ENCODE results near the gene COQ10B. TPM values are rescaled to one million over a fixed set of nuclear protein-coding genes. Genes with fewer than 3 reads are reported as not detected.

The COQ10B gene
- total RNA-seq, 1 experiment from 2014 or later = 34.7 TPM

GRCh38 chr2:197460649-197461048 is 7.3 kb downstream of the COQ10B start:
- ATAC-seq (no peak), DNase-seq (ENCODE audit: low read depth, low spot score) (no peak)
- no peak overlapping the region for H3K4me3 ChIP-seq (ENCODE audit: low read depth in 2 of 2, low read length in 2 of 2)
- H3K27ac ChIP-seq (ENCODE audit: low read length) = no peak overlapping the region
- intact Hi-C loops (cut with micrococcal nuclease; ENCODE audit: unreplicated experiment) (no loop called here), in situ Hi-C loops (cut with HindIII; ENCODE audit: low pct_unique_long_range_greater_than_20kb, low sequenced_read_pairs) (no loop called here)
- ChIA-PET POLR2A (no interaction called here), CTCF (no interaction called here)
- no peaks in the 10 kb centered on the region for H3K27me3 ChIP-seq (ENCODE audit: control insufficient read depth, insufficient read depth, low read length)
- no peaks in the 10 kb centered on the region for H3K9me3 ChIP-seq (ENCODE audit: control insufficient read depth, insufficient read depth, low read depth, low read length)
- no TSS peak for BruUV-seq (replicated peaks)
- no peak for TF ChIP-seq POLR2AphosphoS5 (IDR thresholded peaks at IDR 0.05; ENCODE audit: low read depth, low read length)
- no peak for TF ChIP-seq SIN3A (IDR thresholded peaks at IDR 0.05; ENCODE audit: borderline replicate concordance, insufficient read depth, low read depth, low read length)
- TF ChIP-seq, protein P1, sequence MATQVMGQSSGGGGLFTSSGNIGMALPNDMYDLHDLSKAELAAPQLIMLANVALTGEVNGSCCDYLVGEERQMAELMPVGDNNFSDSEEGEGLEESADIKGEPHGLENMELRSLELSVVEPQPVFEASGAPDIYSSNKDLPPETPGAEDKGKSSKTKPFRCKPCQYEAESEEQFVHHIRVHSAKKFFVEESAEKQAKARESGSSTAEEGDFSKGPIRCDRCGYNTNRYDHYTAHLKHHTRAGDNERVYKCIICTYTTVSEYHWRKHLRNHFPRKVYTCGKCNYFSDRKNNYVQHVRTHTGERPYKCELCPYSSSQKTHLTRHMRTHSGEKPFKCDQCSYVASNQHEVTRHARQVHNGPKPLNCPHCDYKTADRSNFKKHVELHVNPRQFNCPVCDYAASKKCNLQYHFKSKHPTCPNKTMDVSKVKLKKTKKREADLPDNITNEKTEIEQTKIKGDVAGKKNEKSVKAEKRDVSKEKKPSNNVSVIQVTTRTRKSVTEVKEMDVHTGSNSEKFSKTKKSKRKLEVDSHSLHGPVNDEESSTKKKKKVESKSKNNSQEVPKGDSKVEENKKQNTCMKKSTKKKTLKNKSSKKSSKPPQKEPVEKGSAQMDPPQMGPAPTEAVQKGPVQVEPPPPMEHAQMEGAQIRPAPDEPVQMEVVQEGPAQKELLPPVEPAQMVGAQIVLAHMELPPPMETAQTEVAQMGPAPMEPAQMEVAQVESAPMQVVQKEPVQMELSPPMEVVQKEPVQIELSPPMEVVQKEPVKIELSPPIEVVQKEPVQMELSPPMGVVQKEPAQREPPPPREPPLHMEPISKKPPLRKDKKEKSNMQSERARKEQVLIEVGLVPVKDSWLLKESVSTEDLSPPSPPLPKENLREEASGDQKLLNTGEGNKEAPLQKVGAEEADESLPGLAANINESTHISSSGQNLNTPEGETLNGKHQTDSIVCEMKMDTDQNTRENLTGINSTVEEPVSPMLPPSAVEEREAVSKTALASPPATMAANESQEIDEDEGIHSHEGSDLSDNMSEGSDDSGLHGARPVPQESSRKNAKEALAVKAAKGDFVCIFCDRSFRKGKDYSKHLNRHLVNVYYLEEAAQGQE (IDR thresholded peaks at IDR 0.05; ENCODE audit: insufficient read depth in 1 of 2, low read depth in 2 of 2, low read length in 1 of 2) = no peak
- TF ChIP-seq, protein P2, sequence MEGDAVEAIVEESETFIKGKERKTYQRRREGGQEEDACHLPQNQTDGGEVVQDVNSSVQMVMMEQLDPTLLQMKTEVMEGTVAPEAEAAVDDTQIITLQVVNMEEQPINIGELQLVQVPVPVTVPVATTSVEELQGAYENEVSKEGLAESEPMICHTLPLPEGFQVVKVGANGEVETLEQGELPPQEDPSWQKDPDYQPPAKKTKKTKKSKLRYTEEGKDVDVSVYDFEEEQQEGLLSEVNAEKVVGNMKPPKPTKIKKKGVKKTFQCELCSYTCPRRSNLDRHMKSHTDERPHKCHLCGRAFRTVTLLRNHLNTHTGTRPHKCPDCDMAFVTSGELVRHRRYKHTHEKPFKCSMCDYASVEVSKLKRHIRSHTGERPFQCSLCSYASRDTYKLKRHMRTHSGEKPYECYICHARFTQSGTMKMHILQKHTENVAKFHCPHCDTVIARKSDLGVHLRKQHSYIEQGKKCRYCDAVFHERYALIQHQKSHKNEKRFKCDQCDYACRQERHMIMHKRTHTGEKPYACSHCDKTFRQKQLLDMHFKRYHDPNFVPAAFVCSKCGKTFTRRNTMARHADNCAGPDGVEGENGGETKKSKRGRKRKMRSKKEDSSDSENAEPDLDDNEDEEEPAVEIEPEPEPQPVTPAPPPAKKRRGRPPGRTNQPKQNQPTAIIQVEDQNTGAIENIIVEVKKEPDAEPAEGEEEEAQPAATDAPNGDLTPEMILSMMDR (IDR thresholded peaks at IDR 0.05) = no peak
- no peak for TF ChIP-seq TCF7L2 (IDR thresholded peaks at IDR 0.05; ENCODE audit: low read depth, low read length)
- H3K4me1 ChIP-seq (ENCODE audit: control insufficient read depth, insufficient read depth, low read length) = no peaks in the 10 kb centered on the region
- H3K36me3 ChIP-seq (ENCODE audit: control insufficient read depth, insufficient read depth, low read length) = peaks cover 13% of the 10 kb centered on the region; the same call in 1 of the 2 replicates

DNA sequence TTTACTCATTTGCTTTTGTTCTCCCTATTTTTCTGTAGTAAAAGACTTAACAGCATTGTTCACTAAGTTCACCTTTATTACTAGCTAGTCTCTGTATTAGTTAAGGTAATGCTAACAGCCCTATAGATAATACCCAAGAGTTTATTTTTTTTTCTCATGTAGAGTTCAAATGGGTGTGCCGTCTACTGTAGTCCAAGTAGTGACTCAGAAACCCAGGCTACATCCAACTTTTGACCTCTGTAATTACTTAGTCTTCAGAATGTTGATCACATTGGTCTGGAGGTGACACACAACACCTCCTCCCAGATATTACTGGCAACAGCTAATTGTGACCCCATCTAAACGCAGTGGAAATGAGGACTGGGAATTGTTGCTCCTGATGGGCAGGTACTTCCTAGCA is 7.7 kb downstream of the COQ10B start:
- no peak for TF ChIP-seq SIN3A (IDR thresholded peaks at IDR 0.05; ENCODE audit: borderline replicate concordance, insufficient read depth, low read depth, low read length)
- no peak for TF ChIP-seq POLR2AphosphoS5 (IDR thresholded peaks at IDR 0.05; ENCODE audit: low read depth, low read length)
- TF ChIP-seq, protein P2 (IDR thresholded peaks at IDR 0.05) = no peak
- TF ChIP-seq, protein P1 (IDR thresholded peaks at IDR 0.05; ENCODE audit: insufficient read depth in 1 of 2, low read depth in 2 of 2, low read length in 1 of 2) = no peak
- no peak for TF ChIP-seq TCF7L2 (IDR thresholded peaks at IDR 0.05; ENCODE audit: low read depth, low read length)
- in situ Hi-C loops (cut with HindIII; ENCODE audit: low pct_unique_long_range_greater_than_20kb, low sequenced_read_pairs) (no loop called here), intact Hi-C loops (cut with micrococcal nuclease; ENCODE audit: unreplicated experiment) (no loop called here)
- no peak overlapping the region for H3K4me3 ChIP-seq (ENCODE audit: low read depth in 2 of 2, low read length in 2 of 2)
- BruUV-seq (replicated peaks) = no TSS peak
- POLR2A ChIA-PET = interaction anchor here (0.7 kb wide), 1 partner anchor 41 kb away, joined by 3 read pairs; no protein-coding TSS in a partner anchor
- no peaks in the 10 kb centered on the region for H3K4me1 ChIP-seq (ENCODE audit: control insufficient read depth, insufficient read depth, low read length)
- no peak overlapping the region for H3K27ac ChIP-seq (ENCODE audit: low read length)
- DNase-seq (ENCODE audit: low read depth, low spot score) (no peak), ATAC-seq (no peak)
- H3K36me3 ChIP-seq (ENCODE audit: control insufficient read depth, insufficient read depth, low read length) = peaks cover 14% of the 10 kb centered on the region; the same call in 1 of the 2 replicates
- CTCF ChIA-PET = no interaction called here
- no peaks in the 10 kb centered on the region for H3K27me3 ChIP-seq (ENCODE audit: control insufficient read depth, insufficient read depth, low read length)
- H3K9me3 ChIP-seq (ENCODE audit: control insufficient read depth, insufficient read depth, low read depth, low read length) = no peaks in the 10 kb centered on the region

Data from Panc1 (cell line).